Effector memory CD4-positive, alpha-beta T cell (primary cell): ENCODE results near the gene LSM10.

ENCODE experiments used
- DNase-seq, 3 donors: peaks; one replicate each; pipeline ENCODE4 v3.0.0-alpha.2; 2020
- H3K27ac ChIP-seq: 2 replicates; pipeline ENCODE4 v1.7.0; 2013; ENCODE audit warnings: mild to moderate bottlenecking, low read length, moderate library complexity; ENCODE audit not compliant: insufficient read depth, poor library complexity, severe bottlenecking
- H3K27me3 ChIP-seq: replicated peaks from 2 replicates; pipeline ENCODE4 v1.7.0; 2013; ENCODE audit warnings: mild to moderate bottlenecking, low read length; ENCODE audit not compliant: insufficient read depth, control insufficient read depth, poor library complexity, severe bottlenecking
- H3K36me3 ChIP-seq: 2 replicates; pipeline ENCODE4 v1.7.0; 2013; ENCODE audit warnings: mild to moderate bottlenecking, low read length, moderate library complexity; ENCODE audit not compliant: control insufficient read depth, insufficient read depth
- H3K4me1 ChIP-seq: 2 replicates; pipeline ENCODE4 v1.7.0; 2013; ENCODE audit warnings: low read length, mild to moderate bottlenecking; ENCODE audit not compliant: control insufficient read depth, insufficient read depth, poor library complexity, severe bottlenecking
- H3K4me3 ChIP-seq: 2 replicates; pipeline ENCODE4 v1.7.0; 2013; ENCODE audit warnings: low read length, low read depth, mild to moderate bottlenecking; ENCODE audit not compliant: insufficient read depth, poor library complexity, severe bottlenecking
- H3K9me3 ChIP-seq: 2 replicates; pipeline ENCODE4 v1.7.0; 2013; ENCODE audit warnings: mild to moderate bottlenecking, low read length, moderate library complexity; ENCODE audit not compliant: control insufficient read depth

Gene LSM10

DNA sequence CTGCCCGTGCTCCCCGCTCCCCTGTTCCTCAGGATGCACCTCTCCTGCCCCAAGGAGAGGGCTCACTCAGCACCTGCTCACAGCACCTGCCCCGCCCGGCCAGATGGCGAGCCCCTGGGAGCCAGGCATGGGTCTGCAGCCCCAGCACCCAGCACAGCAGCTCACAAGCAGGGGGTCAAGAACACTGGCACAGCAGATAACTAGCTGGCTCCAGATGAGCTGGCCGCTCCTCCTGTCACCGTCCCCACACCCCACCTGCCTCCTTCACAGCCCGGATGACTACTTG, 53.4 kb downstream of the LSM10 start:
- Histone ChIP-seq H3K36me3 (peaks cover 58% of the 10 kb centered on the region), H3K27ac (no peak overlapping the region), H3K4me3 (no peak overlapping the region)

DNA sequence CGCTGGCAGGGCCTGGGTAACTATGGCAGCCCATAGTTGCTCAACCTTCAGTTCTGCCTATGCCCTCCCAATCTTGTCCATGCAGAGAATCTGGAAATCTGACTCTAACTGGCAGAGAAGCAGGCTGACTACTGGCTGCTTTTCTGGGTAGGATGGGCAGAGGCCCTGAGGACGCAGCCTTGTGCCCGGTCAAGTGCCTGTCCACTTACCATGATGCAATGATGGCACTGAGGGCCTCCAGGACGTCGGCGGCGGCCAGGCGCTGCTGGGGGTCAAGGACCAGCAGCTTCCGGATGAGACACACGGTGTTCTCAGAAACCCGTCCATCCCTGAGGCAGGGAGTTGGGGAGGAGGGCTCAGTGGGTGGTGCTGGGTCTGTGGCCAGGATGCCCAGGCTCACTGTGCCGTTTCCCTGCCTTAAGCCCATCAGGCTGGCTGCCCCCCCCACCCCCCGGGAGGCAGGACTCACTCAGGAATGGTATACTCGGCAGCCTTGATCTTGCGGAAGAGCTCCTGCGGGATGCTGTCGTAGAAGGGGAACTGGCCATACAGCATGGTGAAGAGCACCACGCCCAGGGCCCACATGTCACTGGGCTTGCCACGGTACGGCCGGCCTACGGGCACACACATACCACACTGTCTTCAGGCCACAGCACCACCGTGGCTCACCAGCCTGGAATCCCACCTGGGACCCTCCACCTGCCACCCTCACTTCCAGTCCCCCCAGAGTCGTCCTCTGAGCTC, 53.9 kb downstream of the LSM10 start:
- H3K9me3 ChIP-seq = no peaks in the 10 kb centered on the region
- no peak overlapping the region for H3K4me3 ChIP-seq
- H3K27ac ChIP-seq = no peak overlapping the region
- no peaks in the 10 kb centered on the region for H3K27me3 ChIP-seq
- no peak for DNase-seq
- peaks cover 15% of the 10 kb centered on the region for H3K4me1 ChIP-seq
- H3K36me3 ChIP-seq = peaks cover 53% of the 10 kb centered on the region

More for the DNA sequence above, 53.4 kb downstream of the LSM10 start:
- Histone ChIP-seq H3K9me3 (no peaks in the 10 kb centered on the region), H3K4me1 (peaks cover 11% of the 10 kb centered on the region), H3K27me3 (no peaks in the 10 kb centered on the region)
- no peak for DNase-seq
